K562 (cell line): ENCODE results near the gene UMODL1. TPM values are rescaled to one million over a fixed set of nuclear protein-coding genes. Genes with fewer than 3 reads are reported as not detected.

Experiments used
- ATAC-seq: fragments of 200-7000 bp; cut with Tn5 transposase; 3 replicates; pipeline ENCODE4 v1.9.1; 2020; ENCODE audit warnings: moderate library complexity
- BruUV-seq: library from RNA; stranded (reverse); fragments of 400-500 nt; replicated peaks from 2 replicates; lab custom pipeline; 2021; lab: Mats Ljungman, UMichigan
- CTCF ChIA-PET: fragments of 300-600 bp; formaldehyde crosslinking; extraction: SDS; loops from one replicate; lab custom pipeline; 2021; ENCODE audit warnings: low intra/inter-chr PET ratio; lab: Yijun Ruan, JAX
- POLR2A ChIA-PET: fragments of 300-600, 350-650 bp; sonication (Branson Sonifier 250); formaldehyde crosslinking; extraction: SDS; loops from one replicate; lab custom pipeline; 2021; ENCODE audit warnings: antibody characterized with exemption, inconsistent platforms; lab: Yijun Ruan, JAX
- DNase-seq, 4 experiments: peaks; one replicate each; pipeline versions ENCODE4 v3.0.0 to v3.0.0-alpha.2; 2011 to 2018; ENCODE audit warnings: low spot score in 3 of 4, mixed read lengths in 3 of 4; ENCODE audit errors: extremely low read depth in 1 of 4
- FAIRE-seq: peaks from 2 replicates; lab custom pipeline; 2011; peaks lifted over from hg19 to GRCh38; lab: Jason Lieb, UNC
- H2AFZ ChIP-seq: 2 replicates; pipeline ENCODE4 v1.6.0; 2011; ENCODE audit warnings: low read depth, low read length, control low read depth, inconsistent platforms
- H3K27ac ChIP-seq: fragments of 200-600 bp; 3 replicates; pipeline ENCODE4 v1.8.0; 2011; ENCODE audit warnings: low read depth, mild to moderate bottlenecking, control low read depth, inconsistent platforms, low read length, moderate library complexity, mixed read lengths; ENCODE audit errors: extremely low read depth
- H3K27me3 ChIP-seq, 2 experiments: fragments of 300-600 bp in 1 of 2; 2 replicates in 1 of 2; 3 replicates in 1 of 2; pipeline versions ENCODE4 v1.6.0 to v1.8.0; 2011; ENCODE audit warnings: inconsistent platforms in 2 of 2, low read length in 2 of 2, mild to moderate bottlenecking in 1 of 2, mixed read lengths in 1 of 2, moderate library complexity in 1 of 2; ENCODE audit not compliant: control insufficient read depth in 2 of 2, insufficient read depth in 2 of 2
- H3K36me3 ChIP-seq: fragments of 300-600 bp; 3 replicates; pipeline ENCODE4 v1.8.0; 2011; ENCODE audit warnings: mild to moderate bottlenecking, low read length, inconsistent platforms; ENCODE audit not compliant: control insufficient read depth, insufficient read depth
- H3K4me1 ChIP-seq, 2 experiments: fragments of 200-600 bp in 1 of 2; replicated peaks in 1 of 2; 2 replicates in 1 of 2; 3 replicates in 1 of 2; pipeline versions ENCODE4 v1.5.1 to v1.8.0; 2011; ENCODE audit warnings: inconsistent platforms in 2 of 2, low read length in 2 of 2, mild to moderate bottlenecking in 1 of 2, mixed read lengths in 1 of 2, moderate library complexity in 1 of 2; ENCODE audit not compliant: control insufficient read depth in 2 of 2, insufficient read depth in 2 of 2
- H3K4me2 ChIP-seq: 2 replicates; pipeline ENCODE4 v1.6.1; 2011; ENCODE audit warnings: low read length, control low read depth, inconsistent platforms, mixed read lengths; ENCODE audit not compliant: insufficient read depth
- H3K4me3 ChIP-seq: fragments of 200-600 bp; sonication (generic), shearing (Covaris generic); 2 replicates; pipeline ENCODE4 v1.5.1; 2016; ENCODE audit warnings: control low read depth, inconsistent platforms
- H3K79me2 ChIP-seq: fragments of 200-600 bp; 3 replicates; pipeline ENCODE4 v1.8.0; 2011; ENCODE audit warnings: low read length, inconsistent platforms; ENCODE audit not compliant: control insufficient read depth, insufficient read depth
- H3K9ac ChIP-seq, 2 experiments: 2 replicates each; pipeline versions ENCODE4 v1.6.0 to v1.6.1; 2011; ENCODE audit warnings: low read depth in 2 of 2, low read length in 2 of 2, control low read depth in 1 of 2, inconsistent platforms in 1 of 2, mild to moderate bottlenecking in 1 of 2, mixed read lengths in 1 of 2; ENCODE audit not compliant: insufficient read depth in 1 of 2
- H3K9me1 ChIP-seq: one replicate; pipeline ENCODE4 v1.6.0; 2011; ENCODE audit warnings: inconsistent platforms, mild to moderate bottlenecking, low read length, moderate library complexity; ENCODE audit not compliant: control insufficient read depth, insufficient read depth
- H3K9me3 ChIP-seq: replicated peaks from 2 replicates; pipeline ENCODE4 v1.5.1; 2011; ENCODE audit warnings: low read depth, low read length, inconsistent platforms; ENCODE audit not compliant: control insufficient read depth, insufficient read depth
- H4K20me1 ChIP-seq: replicated peaks from 2 replicates; pipeline ENCODE4 v1.6.1; 2011; ENCODE audit warnings: low read length, inconsistent platforms, mixed read lengths; ENCODE audit not compliant: control insufficient read depth, insufficient read depth
- CTCF ChIP-seq, 3 experiments: IDR thresholded peaks in 2 of 3; conservative IDR thresholded peaks in 1 of 3; 2 replicates each; pipeline ENCODE4 v1.5.1; 2011 to 2012; ENCODE audit warnings: low read length in 3 of 3, mild to moderate bottlenecking in 3 of 3, control low read depth in 2 of 3, improper control_type of control experiment in 1 of 3, inconsistent platforms in 1 of 3, low read depth in 1 of 3, mixed read lengths in 1 of 3, moderate library complexity in 1 of 3; ENCODE audit not compliant: insufficient read depth in 2 of 3
- HMG20A ChIP-seq: fragments of 450-650 bp; formaldehyde crosslinking; conservative IDR thresholded peaks from 2 replicates; pipeline ENCODE4 v1.4.0; 2020; ENCODE audit warnings: mild to moderate bottlenecking, mixed read lengths
- ZBTB5 ChIP-seq: fragments of 450-650 bp; IDR thresholded peaks from 2 replicates; pipeline ENCODE4 v1.6.1; 2017; ENCODE audit warnings: antibody characterized with exemption
- WGBS: fragments of 100-300 bp; shearing (Covaris generic); methylation state at CpG from one replicate; pipeline ENCODE4 v1.1.6; 2016; ENCODE audit warnings: low coverage, mixed read lengths; ENCODE audit not compliant: insufficient coverage; ENCODE audit errors: missing lambda C conversion rate; 5-methylcytosine and 5-hydroxymethylcytosine counted together
- in situ Hi-C: fragments of 300-500 bp; cut with MboI; formaldehyde crosslinking; loops from 4 replicates; pipeline ENCODE4 v1.15.0; 2018; ENCODE audit warnings: inconsistent platforms, mixed read lengths
- intact Hi-C: fragments of 100-400 bp; cut with micrococcal nuclease; formaldehyde crosslinking; loops from 2 replicates; pipeline ENCODE4 v1.14.2; 2022
- polyA plus RNA-seq, 8 experiments: library from polyadenylated mRNA; depleted of rRNA in 4 of 8; stranded (reverse) in 5 of 8; unstranded in 3 of 8; fragments of >200 nt; fragmentation: Nextera tagmentation in 2 of 8; fragmentation: Illumina TruSeq in 1 of 8; extraction: Ambion mirVana in 2 of 8; extraction: Trizol in 1 of 8; gene quantifications; 2 replicates each; pipeline versions ENCODE4 v1.2.1 to v1.2.3, GENCODE V29; 2011 to 2014; ENCODE audit warnings: inconsistent platforms in 1 of 8, missing spikeins in 1 of 8
- total RNA-seq, 7 experiments: library from RNA; depleted of rRNA in 6 of 7; stranded (reverse); fragments of >200 nt in 6 of 7; fragmentation: Illumina TruSeq in 2 of 7; extraction: Trizol in 2 of 7; gene quantifications; 2 replicates each; pipeline versions ENCODE4 v1.2.1 to v1.2.3, GENCODE V29; 2011 to 2021; ENCODE audit warnings: low replicate concordance in 1 of 7

The UMODL1 gene
- total and polyA plus RNA-seq, 9 of the 15 experiments (the other 6 are each of a cell fraction or from before 2014, with no cell fraction given): not detected

GRCh38 chr21:42049578-42050430, 21.3 kb upstream of the UMODL1 start:
- peaks cover 3 to 11% of the 10 kb centered on the region in 2 experiments; a peak in 4 of 5 replicates for H3K4me1 ChIP-seq
- peaks cover 13% of the 10 kb centered on the region for H4K20me1 ChIP-seq
- no peaks in the 10 kb centered on the region for H3K79me2 ChIP-seq
- no TSS peak for BruUV-seq
- H2AFZ ChIP-seq: no peak overlapping the region
- POLR2A ChIA-PET: interaction anchor here (0.6 to 0.8 kb wide), 3 partner anchors 11 to 785 kb away, joined by 3 read pairs; no protein-coding TSS in a partner anchor
- H3K27ac ChIP-seq: no peak overlapping the region
- H3K9ac ChIP-seq: no peak overlapping the region
- intact Hi-C loops: no loop called here
- no peak overlapping the region for H3K4me3 ChIP-seq
- TF ChIP-seq HMG20A (CRISPR knock-in tag): no peak
- TF ChIP-seq CTCF (IDR thresholded peaks at IDR 0.05 in 2 of 3, conservative IDR thresholded peaks at IDR 0.05 in 1 of 3; ENCODE audit: insufficient read depth in 2 of 3, low read depth in 1 of 3, low read length in 3 of 3): 0 out of 6 replicates have a peak, but pooled peaks of 1 of the 3 experiments have one; percentile 4
- no peak for TF ChIP-seq ZBTB5
- H3K9me3 ChIP-seq: no peaks in the 10 kb centered on the region
- CTCF ChIA-PET: no interaction called here
- H3K9me1 ChIP-seq: no peaks in the 10 kb centered on the region
- in situ Hi-C loops: no loop called here
- H3K4me2 ChIP-seq: no peak overlapping the region
- no peaks in the 10 kb centered on the region for H3K36me3 ChIP-seq
- no peak for ATAC-seq
- FAIRE-seq: no peak
- DNase-seq: no peak
- peaks cover 59 to 76% of the 10 kb centered on the region in 2 experiments for H3K27me3 ChIP-seq
- WGBS: 4% methylated on average over 16 of the region's 16 CpGs
